Stomach (tissue), 4 donors: ENCODE data around the gene MUC6.

Experiments
- EP300 ChIP-seq: sonication (generic); formaldehyde crosslinking; IDR thresholded peaks from one replicate; pipeline ENCODE4 v1.6.1; 2017; ENCODE audit warnings: antibody characterized with exemption
- POLR2AphosphoS5 ChIP-seq, 3 donors: sonication (generic); formaldehyde crosslinking; IDR thresholded peaks; one replicate each; pipeline ENCODE4 v1.6.1; 2016; ENCODE audit warnings: antibody characterized with exemption in 3 of 3
- TF ChIP-seq, protein P1 (sequence below), 7 experiments: fragments of 450-650 bp in 4 of 7; fragments of 200-600 bp in 3 of 7; sonication (generic) in 3 of 7; IDR thresholded peaks; one replicate each; pipeline ENCODE4 v1.5.1; 2016 to 2019; ENCODE audit warnings: antibody characterized with exemption in 7 of 7, control low read depth in 2 of 7, mild to moderate bottlenecking in 1 of 7

DNA sequence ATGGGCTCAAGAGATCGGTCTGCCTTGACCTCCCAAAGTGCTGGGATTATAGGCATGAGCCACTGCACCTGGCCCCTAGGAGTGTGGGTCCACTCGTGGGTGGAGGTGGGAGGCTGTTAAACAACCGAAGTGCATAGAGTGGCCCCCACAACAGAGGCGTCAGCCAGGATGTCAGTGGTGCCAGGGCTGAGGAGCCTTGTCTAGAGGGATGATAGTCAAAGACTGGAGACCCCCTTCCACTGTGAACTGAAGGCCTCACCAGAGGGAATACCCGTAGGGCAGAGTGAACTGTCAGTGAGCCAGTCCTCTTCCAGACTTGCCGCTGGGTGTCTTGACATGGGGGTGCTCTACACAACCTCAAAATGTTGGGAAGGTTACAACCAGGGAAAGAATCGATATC, 72.7 kb downstream of the MUC6 start:
- TF ChIP-seq, protein P1, sequence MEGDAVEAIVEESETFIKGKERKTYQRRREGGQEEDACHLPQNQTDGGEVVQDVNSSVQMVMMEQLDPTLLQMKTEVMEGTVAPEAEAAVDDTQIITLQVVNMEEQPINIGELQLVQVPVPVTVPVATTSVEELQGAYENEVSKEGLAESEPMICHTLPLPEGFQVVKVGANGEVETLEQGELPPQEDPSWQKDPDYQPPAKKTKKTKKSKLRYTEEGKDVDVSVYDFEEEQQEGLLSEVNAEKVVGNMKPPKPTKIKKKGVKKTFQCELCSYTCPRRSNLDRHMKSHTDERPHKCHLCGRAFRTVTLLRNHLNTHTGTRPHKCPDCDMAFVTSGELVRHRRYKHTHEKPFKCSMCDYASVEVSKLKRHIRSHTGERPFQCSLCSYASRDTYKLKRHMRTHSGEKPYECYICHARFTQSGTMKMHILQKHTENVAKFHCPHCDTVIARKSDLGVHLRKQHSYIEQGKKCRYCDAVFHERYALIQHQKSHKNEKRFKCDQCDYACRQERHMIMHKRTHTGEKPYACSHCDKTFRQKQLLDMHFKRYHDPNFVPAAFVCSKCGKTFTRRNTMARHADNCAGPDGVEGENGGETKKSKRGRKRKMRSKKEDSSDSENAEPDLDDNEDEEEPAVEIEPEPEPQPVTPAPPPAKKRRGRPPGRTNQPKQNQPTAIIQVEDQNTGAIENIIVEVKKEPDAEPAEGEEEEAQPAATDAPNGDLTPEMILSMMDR (IDR thresholded peaks at IDR 0.05): no peak
- TF ChIP-seq POLR2AphosphoS5 (IDR thresholded peaks at IDR 0.05): no peak
- TF ChIP-seq EP300: no peak
